Measurements from ENCODE around the gene CENPU. TPM values are rescaled to one million over a fixed set of nuclear protein-coding genes. Genes with fewer than 3 reads are reported as not detected.

CENPU gene
- total and polyA plus RNA-seq, 2 of the 13 experiments (the other 11 are each of a cell fraction or from before 2014, with no cell fraction given): 11.7 to 35.8 TPM

DNA sequence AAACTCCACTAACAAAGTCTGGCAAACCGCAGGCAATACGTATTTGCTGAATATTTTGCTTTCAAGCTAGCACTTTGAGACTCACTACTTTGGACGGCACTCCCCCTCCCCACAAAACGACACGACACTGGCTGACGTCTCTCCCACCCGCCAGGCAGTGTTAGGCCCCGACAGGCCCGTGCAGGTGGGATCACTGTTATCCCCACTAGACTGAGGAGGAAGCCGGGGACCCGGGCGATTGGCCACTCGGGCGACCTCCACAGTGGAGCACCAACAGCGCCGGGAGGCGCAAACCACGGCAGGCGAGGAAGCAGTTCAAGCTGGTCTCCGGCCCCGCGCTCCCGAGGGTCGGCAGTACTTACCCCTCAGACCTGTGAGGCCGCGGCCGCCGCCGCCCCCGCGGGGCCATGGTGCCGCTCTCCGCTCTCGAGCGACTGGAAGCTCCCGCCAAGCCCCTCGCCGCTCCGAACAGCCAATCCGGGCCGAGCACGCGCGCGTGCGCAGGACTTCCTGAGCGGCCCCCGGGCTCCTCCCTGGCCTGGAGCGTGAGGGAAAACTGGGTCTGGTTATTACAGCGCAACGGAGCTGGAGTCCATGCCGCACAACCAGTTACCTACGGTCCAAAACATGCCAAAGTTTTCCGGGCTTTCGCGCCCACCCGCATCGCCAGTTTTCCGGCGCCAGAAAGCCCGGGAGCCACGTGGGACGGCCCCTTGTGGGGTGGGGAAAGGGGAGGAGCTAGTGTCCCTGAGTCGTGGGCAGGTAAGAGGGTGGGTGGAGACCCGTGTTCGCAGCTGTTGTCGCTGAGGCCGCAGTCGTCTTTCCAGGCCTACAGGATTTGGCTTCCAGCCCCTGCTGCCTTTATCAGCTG lies at the start of gene CENPU (continued):
- TF ChIP-seq, protein P1, sequence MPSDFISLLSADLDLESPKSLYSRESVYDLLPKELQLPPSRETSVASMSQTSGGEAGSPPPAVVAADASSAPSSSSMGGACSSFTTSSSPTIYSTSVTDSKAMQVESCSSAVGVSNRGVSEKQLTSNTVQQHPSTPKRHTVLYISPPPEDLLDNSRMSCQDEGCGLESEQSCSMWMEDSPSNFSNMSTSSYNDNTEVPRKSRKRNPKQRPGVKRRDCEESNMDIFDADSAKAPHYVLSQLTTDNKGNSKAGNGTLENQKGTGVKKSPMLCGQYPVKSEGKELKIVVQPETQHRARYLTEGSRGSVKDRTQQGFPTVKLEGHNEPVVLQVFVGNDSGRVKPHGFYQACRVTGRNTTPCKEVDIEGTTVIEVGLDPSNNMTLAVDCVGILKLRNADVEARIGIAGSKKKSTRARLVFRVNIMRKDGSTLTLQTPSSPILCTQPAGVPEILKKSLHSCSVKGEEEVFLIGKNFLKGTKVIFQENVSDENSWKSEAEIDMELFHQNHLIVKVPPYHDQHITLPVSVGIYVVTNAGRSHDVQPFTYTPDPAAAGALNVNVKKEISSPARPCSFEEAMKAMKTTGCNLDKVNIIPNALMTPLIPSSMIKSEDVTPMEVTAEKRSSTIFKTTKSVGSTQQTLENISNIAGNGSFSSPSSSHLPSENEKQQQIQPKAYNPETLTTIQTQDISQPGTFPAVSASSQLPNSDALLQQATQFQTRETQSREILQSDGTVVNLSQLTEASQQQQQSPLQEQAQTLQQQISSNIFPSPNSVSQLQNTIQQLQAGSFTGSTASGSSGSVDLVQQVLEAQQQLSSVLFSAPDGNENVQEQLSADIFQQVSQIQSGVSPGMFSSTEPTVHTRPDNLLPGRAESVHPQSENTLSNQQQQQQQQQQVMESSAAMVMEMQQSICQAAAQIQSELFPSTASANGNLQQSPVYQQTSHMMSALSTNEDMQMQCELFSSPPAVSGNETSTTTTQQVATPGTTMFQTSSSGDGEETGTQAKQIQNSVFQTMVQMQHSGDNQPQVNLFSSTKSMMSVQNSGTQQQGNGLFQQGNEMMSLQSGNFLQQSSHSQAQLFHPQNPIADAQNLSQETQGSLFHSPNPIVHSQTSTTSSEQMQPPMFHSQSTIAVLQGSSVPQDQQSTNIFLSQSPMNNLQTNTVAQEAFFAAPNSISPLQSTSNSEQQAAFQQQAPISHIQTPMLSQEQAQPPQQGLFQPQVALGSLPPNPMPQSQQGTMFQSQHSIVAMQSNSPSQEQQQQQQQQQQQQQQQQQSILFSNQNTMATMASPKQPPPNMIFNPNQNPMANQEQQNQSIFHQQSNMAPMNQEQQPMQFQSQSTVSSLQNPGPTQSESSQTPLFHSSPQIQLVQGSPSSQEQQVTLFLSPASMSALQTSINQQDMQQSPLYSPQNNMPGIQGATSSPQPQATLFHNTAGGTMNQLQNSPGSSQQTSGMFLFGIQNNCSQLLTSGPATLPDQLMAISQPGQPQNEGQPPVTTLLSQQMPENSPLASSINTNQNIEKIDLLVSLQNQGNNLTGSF (CRISPR knock-in tag; IDR thresholded peaks at IDR 0.05): peak; percentile 93; the same call in 1 of the 2 replicates
- TF ChIP-seq ZNF547 (CRISPR knock-in tag; IDR thresholded peaks at IDR 0.05) (peak; percentile 92), ZNF788 (CRISPR knock-in tag; IDR thresholded peaks at IDR 0.05; ENCODE audit: borderline replicate concordance) (peak; percentile 100), WIZ (CRISPR knock-in tag; IDR thresholded peaks at IDR 0.05) (peak; percentile 35; the same call in 1 of the 2 replicates), ZSCAN25 (CRISPR knock-in tag; IDR thresholded peaks at IDR 0.05) (peak; percentile 51; the same call in 1 of the 2 replicates), DNMT1 (CRISPR knock-in tag; IDR thresholded peaks at IDR 0.05) (no peak; the same call in 1 of the 2 replicates), HMGA1 (CRISPR knock-in tag; conservative IDR thresholded peaks at IDR 0.05) (no peak), ZMYM3 (CRISPR knock-in tag; IDR thresholded peaks at IDR 0.05) (peak; percentile 86), ZNF768 (CRISPR knock-in tag; IDR thresholded peaks at IDR 0.05) (peak; percentile 66), ZNF446 (CRISPR knock-in tag; IDR thresholded peaks at IDR 0.05) (no peak), ZNF883 (CRISPR knock-in tag; IDR thresholded peaks at IDR 0.05; ENCODE audit: not compliant biosample characterization) (peak; percentile 97), NFE2 (CRISPR knock-in tag; IDR thresholded peaks at IDR 0.05) (no peak), RAD21 (CRISPR knock-in tag; IDR thresholded peaks at IDR 0.05) (peak; percentile 71), ADNP (CRISPR knock-in tag; IDR thresholded peaks at IDR 0.05) (no peak), SIX1 (CRISPR knock-in tag; IDR thresholded peaks at IDR 0.05; ENCODE audit: borderline replicate concordance) (no peak)
- TF ChIP-seq, protein P2, sequence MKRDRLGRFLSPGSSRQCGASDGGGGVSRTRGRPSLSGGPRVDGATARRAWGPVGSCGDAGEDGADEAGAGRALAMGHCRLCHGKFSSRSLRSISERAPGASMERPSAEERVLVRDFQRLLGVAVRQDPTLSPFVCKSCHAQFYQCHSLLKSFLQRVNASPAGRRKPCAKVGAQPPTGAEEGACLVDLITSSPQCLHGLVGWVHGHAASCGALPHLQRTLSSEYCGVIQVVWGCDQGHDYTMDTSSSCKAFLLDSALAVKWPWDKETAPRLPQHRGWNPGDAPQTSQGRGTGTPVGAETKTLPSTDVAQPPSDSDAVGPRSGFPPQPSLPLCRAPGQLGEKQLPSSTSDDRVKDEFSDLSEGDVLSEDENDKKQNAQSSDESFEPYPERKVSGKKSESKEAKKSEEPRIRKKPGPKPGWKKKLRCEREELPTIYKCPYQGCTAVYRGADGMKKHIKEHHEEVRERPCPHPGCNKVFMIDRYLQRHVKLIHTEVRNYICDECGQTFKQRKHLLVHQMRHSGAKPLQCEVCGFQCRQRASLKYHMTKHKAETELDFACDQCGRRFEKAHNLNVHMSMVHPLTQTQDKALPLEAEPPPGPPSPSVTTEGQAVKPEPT (CRISPR knock-in tag; IDR thresholded peaks at IDR 0.05; ENCODE audit: low read depth): peak; percentile 98
- TF ChIP-seq, protein P3, sequence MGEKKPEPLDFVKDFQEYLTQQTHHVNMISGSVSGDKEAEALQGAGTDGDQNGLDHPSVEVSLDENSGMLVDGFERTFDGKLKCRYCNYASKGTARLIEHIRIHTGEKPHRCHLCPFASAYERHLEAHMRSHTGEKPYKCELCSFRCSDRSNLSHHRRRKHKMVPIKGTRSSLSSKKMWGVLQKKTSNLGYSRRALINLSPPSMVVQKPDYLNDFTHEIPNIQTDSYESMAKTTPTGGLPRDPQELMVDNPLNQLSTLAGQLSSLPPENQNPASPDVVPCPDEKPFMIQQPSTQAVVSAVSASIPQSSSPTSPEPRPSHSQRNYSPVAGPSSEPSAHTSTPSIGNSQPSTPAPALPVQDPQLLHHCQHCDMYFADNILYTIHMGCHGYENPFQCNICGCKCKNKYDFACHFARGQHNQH (CRISPR knock-in tag; IDR thresholded peaks at IDR 0.05): peak; percentile 98
- TF ChIP-seq, protein P4, sequence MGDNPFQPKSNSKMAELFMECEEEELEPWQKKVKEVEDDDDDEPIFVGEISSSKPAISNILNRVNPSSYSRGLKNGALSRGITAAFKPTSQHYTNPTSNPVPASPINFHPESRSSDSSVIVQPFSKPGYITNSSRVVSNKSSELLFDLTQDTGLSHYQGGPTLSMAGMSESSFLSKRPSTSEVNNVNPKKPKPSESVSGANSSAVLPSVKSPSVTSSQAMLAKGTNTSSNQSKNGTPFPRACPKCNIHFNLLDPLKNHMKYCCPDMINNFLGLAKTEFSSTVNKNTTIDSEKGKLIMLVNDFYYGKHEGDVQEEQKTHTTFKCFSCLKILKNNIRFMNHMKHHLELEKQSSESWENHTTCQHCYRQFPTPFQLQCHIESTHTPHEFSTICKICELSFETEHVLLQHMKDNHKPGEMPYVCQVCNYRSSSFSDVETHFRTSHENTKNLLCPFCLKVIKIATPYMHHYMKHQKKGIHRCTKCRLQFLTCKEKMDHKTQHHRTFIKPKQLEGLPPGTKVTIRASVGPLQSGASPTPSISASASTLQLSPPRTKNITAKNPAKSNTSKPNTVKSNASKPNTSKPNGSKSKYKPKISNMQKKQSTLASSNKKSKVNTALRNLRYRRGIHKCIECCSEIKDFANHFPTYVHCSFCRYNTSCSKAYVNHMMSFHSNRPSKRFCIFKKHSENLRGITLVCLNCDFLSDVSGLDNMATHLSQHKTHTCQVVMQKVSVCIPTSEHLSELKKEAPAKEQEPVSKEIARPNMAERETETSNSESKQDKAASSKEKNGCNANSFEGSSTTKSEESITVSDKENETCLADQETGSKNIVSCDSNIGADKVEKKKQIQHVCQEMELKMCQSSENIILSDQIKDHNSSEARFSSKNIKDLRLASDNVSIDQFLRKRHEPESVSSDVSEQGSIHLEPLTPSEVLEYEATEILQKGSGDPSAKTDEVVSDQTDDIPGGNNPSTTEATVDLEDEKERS (CRISPR knock-in tag; IDR thresholded peaks at IDR 0.05): peak; percentile 91
